IPS-15b (cell line): Measurements from ENCODE around the gene OR6K2.

Experiments used
- H3K27me3 ChIP-seq: one replicate; pipeline ENCODE4 v1.6.1; 2013; ENCODE audit warnings: low read length; ENCODE audit not compliant: control insufficient read depth, insufficient read depth
- H3K36me3 ChIP-seq: one replicate; pipeline ENCODE4 v1.6.1; 2013; ENCODE audit warnings: low read length; ENCODE audit not compliant: control insufficient read depth, insufficient read depth
- H3K4me1 ChIP-seq: one replicate; pipeline ENCODE4 v1.6.1; 2013; ENCODE audit warnings: mild to moderate bottlenecking, low read length; ENCODE audit not compliant: control insufficient read depth, insufficient read depth
- H3K4me3 ChIP-seq: one replicate; pipeline ENCODE4 v1.5.1; 2013; ENCODE audit warnings: low read depth, low read length
- H3K9ac ChIP-seq: one replicate; pipeline ENCODE4 v1.6.1; 2013; ENCODE audit warnings: low read depth, mild to moderate bottlenecking, low read length
- H3K9me3 ChIP-seq: one replicate; pipeline ENCODE4 v1.6.1; 2013; ENCODE audit warnings: mild to moderate bottlenecking, low read length; ENCODE audit not compliant: control insufficient read depth, insufficient read depth

OR6K2 gene

GRCh38 chr1:158681606-158682005 lies 18.8 kb downstream of the OR6K2 start:
- H3K4me3 ChIP-seq, result no peak overlapping the region
- no peaks in the 10 kb centered on the region for H3K27me3 ChIP-seq
- no peaks in the 10 kb centered on the region for H3K36me3 ChIP-seq
- no peaks in the 10 kb centered on the region for H3K9me3 ChIP-seq
- no peak overlapping the region for H3K9ac ChIP-seq
- no peaks in the 10 kb centered on the region for H3K4me1 ChIP-seq

DNA sequence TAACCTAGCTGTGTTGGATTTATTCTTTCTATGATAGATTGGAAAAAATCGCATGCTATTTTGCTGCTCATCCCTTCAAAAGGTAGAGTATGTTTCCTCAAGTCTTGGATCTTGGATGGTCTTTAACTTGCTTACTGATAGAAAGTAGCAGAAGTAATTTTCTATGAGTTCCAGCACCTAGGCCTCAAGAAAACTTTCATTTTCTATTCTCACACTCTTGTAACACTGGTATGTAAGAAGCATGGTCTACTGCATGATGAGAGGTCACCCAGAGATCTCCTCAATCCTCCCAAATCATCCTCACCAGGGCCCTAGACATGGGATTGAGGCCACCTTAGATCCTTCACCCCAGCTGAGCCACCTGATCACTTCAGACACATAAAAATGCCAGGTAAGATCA lies 21.2 kb downstream of the OR6K2 start:
- Histone ChIP-seq H3K4me1 (no peaks in the 10 kb centered on the region), H3K9me3 (no peaks in the 10 kb centered on the region), H3K36me3 (no peaks in the 10 kb centered on the region), H3K27me3 (no peaks in the 10 kb centered on the region), H3K9ac (no peak overlapping the region), H3K4me3 (no peak overlapping the region)

- H3K4me1 ChIP-seq, result no peaks in the 10 kb centered on the region
- no peak overlapping the region for H3K4me3 ChIP-seq
- H3K9ac ChIP-seq, result no peak overlapping the region
- no peaks in the 10 kb centered on the region for H3K36me3 ChIP-seq
- H3K9me3 ChIP-seq, result no peaks in the 10 kb centered on the region
- no peaks in the 10 kb centered on the region for H3K27me3 ChIP-seq
These were observed 24.7 kb downstream of the OR6K2 start for GRCh38 chr1:158675563-158676323.

DNA sequence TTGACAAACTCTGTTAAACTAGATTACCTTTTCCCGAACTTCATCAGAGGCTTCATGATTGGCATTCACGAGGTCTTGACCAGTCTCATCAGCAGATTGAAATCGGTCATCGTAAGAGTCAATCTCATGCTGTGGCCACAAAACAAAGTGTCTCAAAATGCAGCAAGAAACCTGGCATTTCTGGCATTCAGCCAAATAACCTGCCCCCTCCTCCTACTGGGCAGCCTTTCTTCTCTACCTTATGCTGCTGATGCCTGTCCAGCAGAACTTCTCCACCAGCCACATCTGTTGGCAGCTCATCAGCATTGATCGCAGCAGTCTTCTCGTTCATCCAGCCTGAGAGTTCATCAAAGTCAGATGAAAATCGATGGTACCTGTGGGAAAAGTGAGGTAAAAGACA lies 26.1 kb downstream of the OR6K2 start:
- Histone ChIP-seq H3K4me3 (no peak overlapping the region), H3K9me3 (no peaks in the 10 kb centered on the region), H3K36me3 (no peaks in the 10 kb centered on the region), H3K27me3 (no peaks in the 10 kb centered on the region), H3K9ac (no peak overlapping the region), H3K4me1 (no peaks in the 10 kb centered on the region)

GRCh38 chr1:158666037-158666436 lies 34.4 kb downstream of the OR6K2 start:
- no peaks in the 10 kb centered on the region for H3K9me3 ChIP-seq
- H3K36me3 ChIP-seq, result no peaks in the 10 kb centered on the region
- no peaks in the 10 kb centered on the region for H3K4me1 ChIP-seq
- no peak overlapping the region for H3K9ac ChIP-seq
- no peaks in the 10 kb centered on the region for H3K27me3 ChIP-seq
- H3K4me3 ChIP-seq, result no peak overlapping the region

DNA sequence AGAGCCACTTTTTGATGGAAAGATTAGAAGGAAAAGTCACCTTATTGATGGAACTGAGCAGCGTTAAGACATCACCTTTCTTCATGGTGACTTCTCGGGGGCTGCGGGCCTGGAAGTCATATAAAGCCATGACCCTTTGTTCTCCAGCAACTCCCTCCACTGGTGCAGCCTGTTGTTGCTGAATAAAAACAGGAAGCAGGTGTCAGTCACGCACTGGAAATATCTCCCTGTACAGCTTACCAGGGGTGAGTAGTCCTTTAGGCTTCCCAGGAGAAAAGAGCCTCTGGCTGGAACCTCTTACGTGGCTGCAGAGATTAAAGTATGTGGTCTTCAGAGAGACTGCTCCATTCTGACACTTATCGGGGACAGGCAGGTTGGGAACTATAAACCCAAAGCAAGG lies 45.9 kb downstream of the OR6K2 start:
- H3K4me3 ChIP-seq, result no peak overlapping the region

GRCh38 chr1:158654086-158654485 lies 46.4 kb downstream of the OR6K2 start:
- no peak overlapping the region for H3K9ac ChIP-seq
- H3K4me3 ChIP-seq, result no peak overlapping the region
- H3K27me3 ChIP-seq, result no peaks in the 10 kb centered on the region
- no peaks in the 10 kb centered on the region for H3K36me3 ChIP-seq
- no peaks in the 10 kb centered on the region for H3K4me1 ChIP-seq
- H3K9me3 ChIP-seq, result no peaks in the 10 kb centered on the region

More for the DNA sequence above, 45.9 kb downstream of the OR6K2 start:
- H3K36me3 ChIP-seq, result no peaks in the 10 kb centered on the region
- no peaks in the 10 kb centered on the region for H3K27me3 ChIP-seq
- H3K9me3 ChIP-seq, result no peaks in the 10 kb centered on the region
- H3K4me1 ChIP-seq, result no peaks in the 10 kb centered on the region
- H3K9ac ChIP-seq, result no peak overlapping the region

- Histone ChIP-seq H3K9ac (no peak overlapping the region), H3K4me1 (no peaks in the 10 kb centered on the region), H3K27me3 (no peaks in the 10 kb centered on the region), H3K4me3 (no peak overlapping the region), H3K9me3 (no peaks in the 10 kb centered on the region), H3K36me3 (no peaks in the 10 kb centered on the region)
These were observed 47.6 kb downstream of the OR6K2 start for GRCh38 chr1:158652721-158653334.
